GM18517 (cell line): ENCODE measurements around the gene LRP1B.
"Not testable (repeated sequence)": the region's sequence is repeated elsewhere in the genome, so short reads cannot be mapped to it uniquely, and the experiment has no call there.

Source experiments
- ATAC-seq: cut with Tn5 transposase; IDR thresholded peaks from one replicate; pipeline ENCODE4 v1.9.1; 2021; ENCODE audit warnings: mild to moderate bottlenecking, moderate library complexity; ENCODE audit not compliant: unreplicated experiment

LRP1B gene

DNA sequence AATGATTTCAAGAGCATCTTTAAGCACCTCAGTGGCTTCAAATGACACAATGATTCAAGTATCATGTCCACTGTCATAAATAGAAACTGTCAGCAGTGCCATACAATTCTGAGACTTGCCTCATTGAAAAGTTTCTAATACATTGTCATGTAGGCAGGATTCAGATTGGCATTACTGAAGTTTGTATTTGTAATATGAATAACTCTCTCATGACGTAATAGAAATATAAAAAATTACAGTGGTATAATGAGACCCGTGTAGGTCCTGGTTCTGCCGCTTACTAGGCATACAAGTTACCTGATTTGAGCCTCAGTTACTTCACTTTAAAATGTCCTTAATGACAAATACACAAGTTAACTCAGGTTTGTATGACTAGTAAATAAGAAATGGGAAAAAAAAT is 1814.5 kb downstream of the LRP1B start:
- no peak for ATAC-seq

DNA sequence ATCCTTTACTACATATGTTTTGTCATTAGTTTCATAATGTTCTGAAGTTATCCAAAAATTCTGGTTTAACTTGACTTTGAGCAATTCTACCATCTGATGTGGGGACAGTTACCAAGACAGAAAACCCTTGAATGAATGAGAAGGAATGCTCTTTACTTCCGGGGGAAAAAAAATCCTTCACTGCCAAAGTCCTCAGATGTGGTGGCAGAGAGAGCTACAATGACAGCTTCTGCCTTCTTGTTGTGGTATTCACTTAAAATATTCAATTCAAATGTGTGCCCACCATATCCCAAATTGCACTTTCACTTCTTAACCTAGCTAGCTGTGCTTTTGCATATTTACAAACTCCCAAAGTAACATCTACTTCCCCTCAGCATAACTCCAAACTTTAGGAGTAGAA is 1818.9 kb downstream of the LRP1B start:
- ATAC-seq, result no peak

DNA sequence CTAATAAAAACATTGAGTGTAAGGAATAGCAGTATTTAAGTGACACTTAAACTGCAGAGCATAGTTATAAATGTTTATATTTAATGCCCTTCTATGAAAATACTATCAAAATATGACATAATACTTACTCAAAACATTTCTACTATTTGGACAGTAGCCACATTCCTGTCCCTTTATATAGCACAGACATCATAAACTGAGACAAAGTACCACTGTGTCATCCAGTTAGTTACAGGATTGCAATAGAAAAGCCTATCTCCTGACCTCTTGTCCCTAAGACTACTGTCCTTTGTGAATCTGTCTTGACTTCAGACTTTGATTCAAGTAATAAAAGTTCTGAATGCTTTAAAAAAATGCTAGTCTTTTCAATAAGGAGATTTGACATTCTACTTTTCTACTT is 1822.1 kb downstream of the LRP1B start:
- no peak for ATAC-seq

DNA sequence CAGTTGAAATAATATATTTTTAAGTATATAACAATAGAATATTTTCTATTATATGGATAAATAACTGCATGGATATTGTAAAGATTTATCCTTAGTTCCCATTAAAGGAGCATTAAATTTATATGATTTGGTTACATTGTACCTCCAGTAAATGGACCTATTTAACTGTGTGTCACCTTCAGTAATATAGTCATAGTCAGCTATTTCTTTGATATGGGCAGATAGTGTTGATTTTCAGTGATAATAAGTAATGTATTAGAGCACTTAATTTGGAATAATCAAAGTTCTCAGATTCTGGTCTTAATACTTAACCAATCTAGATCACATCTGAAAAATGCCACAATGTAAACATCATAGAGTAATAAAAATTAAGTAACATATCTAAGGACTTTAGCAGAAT is 1823.3 kb downstream of the LRP1B start:
- ATAC-seq, result no peak

DNA sequence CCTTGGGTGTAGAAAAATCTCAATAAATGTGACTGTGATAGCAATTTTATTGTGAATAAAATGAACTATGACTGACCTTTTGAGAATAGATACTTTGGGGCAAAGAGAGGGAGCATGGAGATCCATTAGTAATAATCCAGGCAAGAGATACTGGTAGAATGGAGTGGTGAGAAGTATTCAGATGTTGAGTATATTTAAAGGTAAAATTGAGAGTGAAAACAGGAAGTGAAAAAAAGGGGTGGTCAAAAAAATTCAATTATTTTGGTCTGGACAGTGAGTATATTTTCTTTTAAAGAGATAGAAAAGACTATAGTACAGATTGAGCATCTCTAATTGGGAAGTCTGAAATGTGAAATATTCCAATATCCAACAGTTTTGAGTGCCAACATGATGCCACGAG is 1835.0 kb downstream of the LRP1B start:
- ATAC-seq, result no peak

DNA sequence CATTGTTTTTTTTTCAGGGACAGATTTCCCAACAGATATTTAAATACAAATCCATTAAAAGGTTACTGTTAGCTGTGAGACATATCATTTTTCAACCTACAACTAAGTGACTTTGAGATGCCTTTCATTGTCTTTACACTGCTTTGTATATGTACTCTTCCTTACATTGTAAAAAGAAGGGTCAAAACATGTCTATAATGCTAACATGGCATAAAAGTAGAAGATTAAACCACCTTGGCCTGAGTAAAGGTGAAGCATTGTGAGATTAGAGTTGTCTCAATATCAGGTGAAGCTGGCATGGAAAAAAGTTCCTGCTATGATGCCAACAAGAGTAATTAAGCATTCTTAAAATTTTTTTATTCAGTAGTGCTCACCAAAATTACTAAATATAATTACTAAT is 1842.1 kb downstream of the LRP1B start:
- ATAC-seq, result no peak

DNA sequence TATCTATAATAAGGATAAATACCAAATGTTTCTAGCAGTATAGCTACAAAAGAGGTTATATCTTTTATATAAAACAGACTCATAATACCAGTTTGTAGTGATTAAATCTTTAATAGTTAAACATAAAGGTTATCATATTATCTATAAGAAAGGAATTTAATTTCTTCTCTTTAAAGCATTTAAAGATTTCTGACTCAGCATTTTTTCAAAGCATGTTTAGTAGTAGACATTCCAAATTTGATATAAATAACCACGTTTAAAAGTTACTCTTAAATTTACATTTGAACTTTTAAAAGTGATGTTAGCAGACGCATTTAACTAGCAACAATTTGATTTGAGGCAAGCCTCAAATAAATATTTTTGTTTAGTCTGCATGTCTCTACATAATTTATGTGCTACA is 1842.6 kb downstream of the LRP1B start:
- ATAC-seq, result no peak

DNA sequence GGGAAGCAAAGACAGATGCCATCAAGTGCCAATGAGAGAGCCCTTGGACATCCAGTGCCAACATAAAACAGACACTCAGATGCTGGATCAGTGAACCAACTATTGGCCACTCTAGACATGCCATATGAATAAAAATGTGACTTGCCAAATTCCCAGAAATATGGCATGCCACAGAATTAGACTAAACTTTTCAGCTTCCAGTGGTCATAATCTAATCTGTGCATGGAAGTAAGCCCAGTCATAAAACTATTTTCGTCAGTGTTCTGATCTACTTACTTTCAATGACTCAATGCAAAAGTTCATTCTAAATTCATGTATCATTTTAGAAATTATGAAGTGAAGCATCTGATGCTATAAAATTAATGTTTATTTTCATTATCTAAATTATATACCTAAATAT is 1844.4 kb downstream of the LRP1B start:
- no peak for ATAC-seq

DNA sequence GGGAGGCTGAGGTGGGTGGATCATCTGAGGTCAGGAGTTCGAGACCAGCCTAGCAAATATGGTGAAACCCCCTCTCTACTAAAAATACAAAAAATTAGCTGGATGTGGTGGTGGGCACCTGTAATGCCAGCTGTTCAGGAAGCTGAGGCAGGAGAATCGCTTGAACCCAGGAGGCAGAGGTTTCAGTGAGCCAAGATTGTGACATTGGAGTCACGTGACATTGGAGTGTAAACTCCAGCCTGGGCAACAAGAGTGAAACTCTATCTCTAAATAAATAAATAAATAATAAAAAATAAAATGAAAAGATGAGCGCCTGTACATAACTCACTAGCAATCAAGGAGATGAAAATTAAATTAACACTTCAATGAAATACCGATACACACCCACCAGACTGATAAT is 1853.5 kb downstream of the LRP1B start:
- not testable (repeated sequence) for ATAC-seq

DNA sequence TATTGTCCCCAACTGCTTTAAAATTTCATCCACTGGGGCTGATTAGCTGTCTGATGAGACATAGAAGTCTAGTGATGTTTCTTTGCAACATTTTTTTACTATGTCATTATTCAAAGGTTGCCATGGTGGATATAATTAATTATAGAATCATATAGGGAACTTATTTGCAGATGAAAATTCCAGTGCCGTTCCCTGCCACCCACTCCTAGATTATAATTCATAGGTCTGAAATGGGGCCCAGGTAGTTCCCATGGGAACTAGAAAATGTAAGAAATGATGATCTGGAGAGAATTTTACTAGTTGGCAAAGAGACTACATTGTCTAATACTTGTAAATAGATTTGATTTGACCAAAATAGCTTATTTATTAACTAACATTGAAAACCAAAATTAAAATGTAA is 1854.2 kb downstream of the LRP1B start:
- no peak for ATAC-seq

DNA sequence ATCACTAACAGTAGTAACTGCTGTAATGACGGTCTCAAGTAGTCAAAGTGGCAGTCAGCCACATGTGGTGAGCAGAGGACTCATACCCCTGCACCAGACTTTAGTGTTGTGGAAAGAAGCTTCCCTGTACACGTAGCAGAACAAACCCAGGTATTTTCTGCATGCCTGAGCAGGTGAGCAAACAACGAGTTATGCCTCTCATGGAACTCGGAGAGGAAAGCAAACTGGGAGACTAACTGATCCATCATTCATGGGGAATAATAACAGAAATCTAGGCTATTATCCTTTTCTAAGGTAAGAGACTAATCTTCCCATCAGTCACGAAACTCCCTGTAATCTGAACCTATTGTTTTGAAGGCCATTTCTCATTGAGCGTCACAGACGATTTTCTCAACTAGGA is 1855.4 kb downstream of the LRP1B start:
- no peak for ATAC-seq

DNA sequence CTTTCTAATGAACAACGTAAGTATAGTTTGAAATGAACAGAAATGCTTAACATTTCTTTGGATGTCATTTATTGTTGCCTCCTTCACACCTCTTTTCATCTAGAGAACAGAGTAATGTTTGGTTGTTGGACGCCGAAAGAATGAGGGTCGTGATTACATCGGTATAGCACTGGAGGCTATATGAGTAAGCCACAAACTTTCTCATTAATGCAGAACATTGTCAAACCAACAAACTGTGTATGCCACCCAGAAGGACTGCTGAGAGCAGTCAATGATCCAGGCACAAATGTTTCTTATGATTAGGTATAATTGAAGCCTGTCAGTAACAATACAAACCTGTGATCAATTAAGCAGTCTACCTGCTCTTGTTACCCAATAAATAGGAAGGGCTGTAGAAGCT is 1855.9 kb downstream of the LRP1B start:
- no peak for ATAC-seq

DNA sequence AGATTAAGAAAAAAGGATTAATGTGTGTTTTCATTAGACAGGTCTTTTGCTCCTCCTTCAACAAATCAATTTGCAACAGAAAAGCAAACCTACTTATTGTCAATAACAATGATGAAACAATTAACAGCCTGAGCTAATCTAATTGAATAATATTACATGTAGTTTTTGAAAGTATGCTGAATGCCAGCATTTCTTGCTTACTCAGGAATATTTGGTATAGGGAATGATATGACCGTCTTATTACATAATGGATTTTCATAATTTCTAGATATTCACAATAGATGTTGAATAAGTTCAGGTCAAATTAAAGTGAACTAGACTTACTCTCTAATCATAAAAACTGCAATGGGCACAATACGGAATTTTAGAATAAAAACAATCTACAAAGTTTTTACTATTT is 1856.9 kb downstream of the LRP1B start:
- ATAC-seq, result no peak

DNA sequence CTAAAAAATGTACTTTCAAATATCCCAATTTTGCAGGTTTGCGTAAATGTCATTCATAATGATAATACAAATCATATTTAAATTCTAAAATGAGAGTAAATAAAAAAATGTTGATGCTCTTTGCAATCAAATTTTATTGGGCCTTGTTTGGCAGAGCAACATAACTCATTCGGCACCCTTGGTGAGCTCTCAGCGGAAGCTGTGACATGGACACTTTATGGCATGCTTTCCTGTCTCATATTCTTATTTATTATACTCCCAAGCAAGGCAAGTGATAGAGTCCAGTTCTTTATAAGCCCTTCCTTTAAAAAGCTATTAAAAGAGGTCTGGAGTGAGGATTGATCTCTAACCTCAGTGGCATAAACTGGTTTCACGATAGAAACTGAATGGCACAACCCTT is 1857.4 kb downstream of the LRP1B start:
- ATAC-seq, result no peak

DNA sequence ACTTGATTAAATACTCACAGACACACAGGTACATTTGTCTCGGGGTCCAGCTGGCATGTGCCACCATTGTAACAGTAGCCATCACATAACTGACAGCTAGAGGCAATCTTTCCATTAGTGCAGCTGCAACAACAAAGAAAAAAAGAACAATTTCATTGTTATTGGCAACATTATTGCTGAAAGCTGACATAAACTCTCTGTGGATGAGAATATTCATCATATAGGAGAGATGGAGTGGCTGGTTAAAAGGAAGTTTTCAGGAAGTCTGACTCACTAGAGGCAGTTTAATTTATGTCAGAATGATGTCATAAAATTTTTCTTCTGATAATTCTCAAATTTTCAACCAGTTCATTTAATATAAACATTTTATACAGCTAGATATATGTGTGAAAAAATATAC is 1860.6 kb downstream of the LRP1B start:
- ATAC-seq, result no peak

DNA sequence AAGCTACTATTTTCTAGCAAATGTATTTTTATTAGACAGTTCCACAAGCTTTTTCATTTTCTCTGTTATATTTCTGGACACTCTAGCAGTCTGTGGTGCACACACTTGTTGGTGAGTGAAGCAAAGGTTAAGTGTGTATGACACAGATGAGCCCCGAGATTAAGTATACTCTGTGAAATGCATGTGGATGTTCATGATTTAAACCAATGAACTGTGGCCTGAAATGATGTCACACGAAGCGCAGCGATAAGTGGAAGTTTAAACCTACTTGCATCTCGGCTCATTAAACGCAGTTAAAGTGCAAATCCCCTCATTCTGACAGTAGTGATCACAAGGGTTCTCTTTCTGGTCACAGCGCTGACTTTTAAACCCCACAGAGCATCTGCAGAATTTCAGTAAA is 1861.8 kb downstream of the LRP1B start:
- ATAC-seq, result no peak

DNA sequence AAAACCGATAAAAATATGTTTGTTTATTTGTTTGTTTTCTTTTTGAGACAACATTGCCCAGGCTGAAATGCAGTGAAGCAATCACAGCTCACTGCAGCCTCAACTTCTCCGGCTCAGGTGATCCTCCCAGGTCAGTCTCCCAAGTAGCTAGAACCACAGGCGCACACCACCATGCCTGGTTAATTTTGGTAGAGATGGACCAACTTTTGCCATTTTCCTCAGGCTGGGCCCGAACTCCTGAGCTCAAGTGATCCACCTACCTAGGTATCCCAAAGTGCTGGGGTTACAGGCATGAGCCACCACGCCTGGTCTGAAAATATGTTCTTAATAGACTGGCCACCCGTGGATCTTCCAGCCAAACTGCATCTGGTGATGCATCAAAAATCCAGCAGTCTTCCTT is 1867.9 kb downstream of the LRP1B start:
- no peak for ATAC-seq

DNA sequence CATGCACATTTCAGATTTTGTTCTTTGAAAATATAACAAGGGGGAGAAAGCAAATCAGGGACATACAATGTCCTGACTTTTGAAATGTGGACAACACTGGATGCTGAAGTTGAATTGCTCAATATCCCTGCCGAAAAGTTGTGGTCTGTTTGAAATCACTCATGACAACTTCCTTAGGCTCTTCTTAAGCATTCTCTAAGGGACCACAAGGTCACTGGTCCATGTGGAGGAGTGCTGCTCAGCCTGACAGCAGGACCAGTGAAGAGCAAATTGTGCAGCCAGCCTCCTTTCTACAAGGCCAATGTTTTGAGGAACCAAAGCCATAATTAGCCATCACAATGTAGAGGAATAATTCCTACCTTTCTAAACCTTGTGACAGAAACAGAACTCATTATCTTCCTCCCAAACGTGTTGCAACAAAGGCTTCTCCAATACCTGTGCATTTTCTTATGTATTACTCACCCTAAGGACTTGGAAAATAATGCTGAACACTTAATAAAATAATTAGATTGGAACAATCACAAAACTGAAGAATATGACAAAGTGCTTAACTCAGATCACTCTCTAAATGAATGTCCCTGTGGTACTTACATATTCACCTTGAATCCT is 1873.0 kb downstream of the LRP1B start:
- ATAC-seq, result no peak

DNA sequence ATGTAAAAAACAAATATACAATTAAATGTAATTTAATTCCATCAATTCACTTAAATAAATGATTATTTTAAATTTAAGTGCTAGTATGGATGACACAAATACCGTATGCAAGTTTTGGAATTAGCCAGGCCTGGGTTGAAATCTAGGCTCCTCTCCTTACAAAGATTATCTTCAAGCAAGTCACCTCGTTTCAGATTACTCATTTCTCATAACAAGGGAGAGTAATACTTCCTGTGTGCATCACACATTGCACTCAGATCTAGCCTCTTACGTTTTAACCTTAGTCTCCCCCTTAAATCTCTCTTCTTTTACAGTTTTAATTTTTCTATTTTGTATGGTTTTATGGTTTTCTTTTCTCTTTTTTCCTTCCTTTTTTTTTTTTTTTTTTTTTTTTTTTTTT is 1874.7 kb downstream of the LRP1B start:
- no peak for ATAC-seq

DNA sequence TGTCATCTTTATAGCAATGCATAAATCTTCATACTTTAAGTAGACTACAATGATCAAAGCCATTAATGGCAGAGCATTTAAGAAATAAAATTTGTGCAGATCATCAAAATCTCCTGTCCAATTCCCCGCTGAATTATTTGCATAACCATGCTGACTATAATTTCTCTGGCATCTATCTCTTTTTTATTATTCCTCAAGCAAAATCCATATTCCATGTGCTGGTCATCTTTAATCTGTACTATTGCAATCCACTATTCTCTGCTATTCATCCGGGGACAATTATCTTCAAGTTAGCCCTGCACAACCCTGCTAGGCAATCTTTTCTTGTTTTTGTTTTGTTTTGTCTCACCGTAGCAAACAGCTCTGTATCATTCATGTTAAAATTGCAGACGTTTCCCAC is 1881.0 kb downstream of the LRP1B start:
- no peak for ATAC-seq

DNA sequence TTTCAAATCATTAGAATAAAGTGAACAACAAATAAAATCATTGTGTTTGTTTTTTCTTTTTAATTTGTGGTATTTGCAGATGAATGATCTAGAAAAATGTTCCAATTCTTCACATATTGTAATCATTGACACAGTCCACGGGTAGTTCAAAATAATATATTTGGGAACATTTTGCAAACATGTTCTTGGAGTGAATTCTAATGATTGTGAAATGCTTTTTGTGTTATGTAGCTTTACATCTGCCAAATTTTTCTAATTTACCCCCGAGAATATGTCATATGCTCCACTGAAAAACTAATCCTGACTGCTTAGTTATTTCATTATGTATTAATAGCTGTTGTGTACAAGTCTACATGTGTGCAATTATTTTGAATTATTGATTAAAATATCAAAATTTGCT is 1882.2 kb downstream of the LRP1B start:
- ATAC-seq, result no peak

DNA sequence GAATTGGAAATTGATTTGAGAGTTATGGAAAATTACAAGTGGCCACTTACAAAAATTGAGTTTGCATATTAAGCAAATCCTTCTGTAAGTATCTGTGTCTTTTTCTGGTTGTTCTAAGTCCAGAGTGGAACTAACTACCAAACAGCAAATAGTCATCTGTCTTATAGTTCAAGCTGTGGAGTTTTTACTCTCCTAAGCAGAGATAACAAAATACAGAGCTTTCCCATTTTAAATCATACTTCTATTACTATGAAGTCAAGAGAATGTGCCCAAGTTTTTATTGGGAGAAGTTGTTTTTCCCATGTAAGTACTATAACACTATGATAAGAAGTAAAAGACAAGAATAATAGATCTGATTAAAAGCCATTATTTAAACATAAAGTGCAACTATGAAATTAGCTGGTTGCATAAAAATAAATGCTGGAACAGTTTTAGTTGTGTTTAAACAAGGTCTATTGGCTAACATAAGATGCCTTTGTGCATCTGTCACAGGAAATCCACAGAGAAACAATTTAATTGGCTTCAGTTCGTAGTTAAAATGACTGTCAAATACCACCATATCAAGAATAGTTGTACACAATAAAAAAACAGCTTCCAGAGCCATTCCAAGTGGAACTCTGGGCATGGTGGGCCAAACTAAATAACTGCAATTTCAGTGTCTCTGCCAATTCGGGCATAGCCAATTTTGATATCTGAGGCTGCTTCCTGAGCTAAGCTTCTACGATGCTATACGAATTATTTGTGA is 1883.2 kb downstream of the LRP1B start:
- no peak for ATAC-seq

DNA sequence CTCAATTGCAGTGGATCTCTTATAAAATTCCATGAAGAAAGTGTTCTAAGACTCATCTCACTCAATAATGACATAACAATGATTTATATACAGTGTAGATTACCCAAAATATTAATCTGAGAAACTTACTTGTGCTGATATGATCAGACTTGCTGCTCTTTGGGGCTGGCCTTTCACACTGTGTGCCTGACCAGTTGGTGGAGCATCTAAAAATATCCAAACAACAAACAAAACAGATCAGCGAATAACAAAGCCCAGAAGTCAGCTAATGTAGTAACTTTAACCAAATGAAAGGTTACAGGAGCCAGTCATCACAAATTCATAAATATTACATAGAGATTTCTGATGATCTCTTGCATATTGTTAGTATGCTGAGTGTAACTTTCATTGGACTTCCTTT is 1883.9 kb downstream of the LRP1B start:
- ATAC-seq, result no peak
